Head of caudate nucleus (tissue), 42 donors: ENCODE measurements around the gene MCF2L2.

Source experiments
- DNase-seq, 42 donors: peaks; one replicate each; pipeline versions ENCODE4 v3.0.0 to v3.0.0-alpha.2; 2020 to 2021; ENCODE audit warnings: mixed read lengths in 7 of 42
- intact Hi-C: fragments of 100-400 bp; cut with DNase I; formaldehyde crosslinking; loops from one replicate; pipeline ENCODE4 v1.15.0; 2022

Gene MCF2L2

GRCh38 chr3:183285318-183285717 lies 143.1 kb downstream of the MCF2L2 start:
- intact Hi-C loops: no loop called here
- no peak for DNase-seq

DNA sequence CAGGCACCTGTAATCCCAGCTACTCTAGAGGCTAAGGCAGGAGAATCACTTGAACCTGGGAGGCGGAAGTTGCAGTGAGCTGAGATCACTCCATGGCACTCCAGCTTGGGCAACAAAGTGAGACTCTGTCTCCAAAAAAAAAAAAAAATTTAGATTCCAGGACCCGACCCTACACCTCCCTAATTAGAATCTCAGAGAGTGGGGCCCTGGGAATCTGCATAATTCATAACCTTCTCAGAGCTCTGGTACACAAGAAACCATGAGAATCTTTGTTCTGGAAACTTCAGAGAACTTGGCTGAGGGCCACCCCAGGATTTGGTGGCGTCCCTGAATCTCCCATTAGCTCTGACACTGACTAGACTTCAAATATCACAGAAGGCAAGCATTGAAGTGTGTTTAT lies 143.8 kb downstream of the MCF2L2 start:
- intact Hi-C loops: no loop called here
- DNase-seq: no peak

GRCh38 chr3:183283886-183284285 lies 144.5 kb downstream of the MCF2L2 start:
- intact Hi-C loops: no loop called here

GRCh38 chr3:183281126-183281797 lies 147.2 kb downstream of the MCF2L2 start:
- intact Hi-C loops: no loop called here

More at GRCh38 chr3:183283886-183284285, 144.5 kb downstream of the MCF2L2 start:
- no peak for DNase-seq

DNA sequence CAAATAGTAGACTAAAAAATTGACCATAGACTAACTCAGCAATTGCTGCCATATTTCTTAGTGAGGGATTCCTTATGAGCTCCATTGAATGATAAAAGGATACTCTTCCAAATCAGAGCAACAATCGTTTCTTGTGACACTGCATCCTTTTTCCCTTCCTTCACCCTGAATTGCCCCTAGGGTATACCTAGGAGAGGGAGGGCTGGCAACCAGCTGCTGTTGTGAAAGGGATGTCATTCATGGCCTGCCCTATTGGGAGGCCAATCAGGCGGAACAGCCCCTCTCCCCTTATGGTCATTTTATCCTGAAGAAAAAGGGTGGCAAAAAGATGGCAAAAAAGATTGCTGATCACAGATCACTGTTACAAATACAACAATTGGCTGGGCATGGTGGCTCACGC lies 149.0 kb downstream of the MCF2L2 start:
- DNase-seq: no peak
- intact Hi-C loops: no loop called here

More at GRCh38 chr3:183281126-183281797, 147.2 kb downstream of the MCF2L2 start:
- DNase-seq: no peak

- no peak for DNase-seq
- intact Hi-C loops: no loop called here
Observed at GRCh38 chr3:183278479-183279088, 149.8 kb downstream of the MCF2L2 start.

- intact Hi-C loops: no loop called here
- no peak for DNase-seq
Observed at GRCh38 chr3:183277260-183277659, 151.2 kb downstream of the MCF2L2 start.

GRCh38 chr3:183275937-183276336 lies 152.5 kb downstream of the MCF2L2 start:
- intact Hi-C loops: no loop called here
- DNase-seq: peak in 1 of 42 donors; percentile 18

DNA sequence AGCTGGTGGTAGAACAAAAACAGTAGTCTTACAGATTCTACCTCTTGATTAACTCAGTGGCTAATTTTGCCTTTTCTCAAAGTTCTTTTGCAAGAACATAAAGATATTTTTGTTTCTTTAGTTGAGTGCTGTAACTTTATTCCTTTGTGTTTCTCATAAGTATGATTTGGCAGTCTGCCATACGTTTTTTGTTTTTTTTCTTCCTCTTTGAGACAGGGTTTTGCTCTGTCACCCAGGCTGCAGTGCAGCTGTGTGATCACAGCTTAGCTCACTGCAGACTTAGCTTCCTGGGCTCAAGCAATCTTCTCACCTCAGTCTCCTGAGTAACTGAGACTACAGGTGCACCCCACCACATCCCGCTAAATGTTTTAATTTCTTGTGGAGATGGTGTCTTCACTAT lies 153.0 kb downstream of the MCF2L2 start:
- DNase-seq: no peak
- intact Hi-C loops: no loop called here

DNA sequence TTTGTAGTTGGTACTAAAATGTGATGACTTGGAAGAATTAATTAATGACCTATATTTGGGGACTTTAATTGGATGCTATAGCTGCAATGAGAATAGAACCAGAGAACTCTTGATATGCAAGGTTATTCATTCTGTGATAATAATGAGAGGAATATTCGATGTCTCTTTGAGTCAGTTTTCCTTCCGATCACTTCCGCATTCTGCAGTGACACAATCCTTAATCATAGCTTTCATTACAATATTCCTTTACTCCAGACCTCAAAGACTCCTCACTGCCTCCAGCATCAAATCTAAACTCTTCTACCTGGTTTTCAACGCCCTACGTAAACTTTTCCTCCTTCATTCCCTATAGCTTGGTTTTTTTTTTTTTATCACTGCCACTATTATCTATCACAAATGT lies 153.8 kb downstream of the MCF2L2 start:
- intact Hi-C loops: no loop called here
- no peak for DNase-seq

GRCh38 chr3:183272791-183273190 lies 155.6 kb downstream of the MCF2L2 start:
- DNase-seq: no peak
- intact Hi-C loops: no loop called here

DNA sequence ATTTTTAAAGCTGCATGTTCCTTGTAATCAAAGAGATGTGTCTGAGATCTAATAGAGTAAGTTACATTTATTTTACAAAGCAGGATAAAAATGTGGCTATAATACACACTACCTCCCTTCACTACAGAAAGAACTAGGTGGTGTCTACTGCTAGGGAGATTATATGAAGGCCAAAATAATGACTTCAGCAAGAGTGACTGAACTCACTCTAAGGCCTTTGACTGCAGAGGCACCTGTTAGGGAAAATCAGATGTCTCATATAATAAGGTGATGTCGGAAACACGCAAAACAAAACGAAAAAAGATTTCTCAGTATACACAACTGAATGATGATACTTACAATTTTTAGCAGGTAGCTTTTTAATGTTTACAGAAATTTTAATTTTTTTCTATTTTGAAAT lies 156.3 kb downstream of the MCF2L2 start:
- no peak for DNase-seq
- intact Hi-C loops: no loop called here

GRCh38 chr3:183270344-183270743 lies 158.1 kb downstream of the MCF2L2 start:
- intact Hi-C loops: no loop called here
- DNase-seq: no peak

DNA sequence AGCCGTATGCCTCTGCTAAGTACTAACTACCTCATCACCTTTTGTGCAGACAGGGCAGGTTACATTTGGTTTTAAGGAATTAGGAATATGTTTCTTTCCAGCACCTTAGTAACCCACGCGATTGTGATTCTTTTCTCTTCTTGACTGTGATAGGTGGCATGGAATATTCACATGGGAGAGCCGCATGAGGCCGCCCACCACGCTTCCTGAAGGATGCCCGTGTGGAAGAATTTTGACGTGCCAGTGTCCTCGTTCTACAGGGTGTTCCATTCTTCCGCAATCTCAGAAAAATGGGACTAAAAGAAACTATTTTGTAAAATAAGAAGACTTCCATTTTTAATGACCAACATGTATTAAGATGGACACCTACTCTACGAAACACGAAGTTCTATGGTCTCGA lies 159.1 kb downstream of the MCF2L2 start:
- peak in 12 of 42 donors; percentile 19 to 65 (median 40) for DNase-seq
- intact Hi-C loops: no loop called here

DNA sequence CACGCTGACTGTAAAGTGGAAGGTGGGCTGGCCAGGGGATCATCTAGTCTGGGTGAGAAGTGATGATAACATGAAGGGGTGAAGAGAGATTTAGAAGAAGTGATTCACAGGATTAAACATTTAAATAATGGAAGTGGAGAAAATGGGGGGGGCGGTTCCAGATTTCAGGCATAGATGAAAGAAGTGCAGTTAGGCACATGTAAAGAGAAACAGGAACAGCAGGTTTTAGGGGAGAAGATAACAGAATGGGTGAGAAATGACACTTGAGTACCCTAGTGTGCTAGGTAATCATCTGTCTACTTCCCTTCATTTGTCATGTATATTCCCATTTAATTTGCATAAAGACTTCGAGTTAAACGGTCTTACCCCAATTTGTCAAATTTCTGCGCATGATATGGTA lies 160.1 kb downstream of the MCF2L2 start:
- intact Hi-C loops: no loop called here
- DNase-seq: no peak

GRCh38 chr3:183267140-183267539 lies 161.3 kb downstream of the MCF2L2 start:
- intact Hi-C loops: no loop called here
- DNase-seq: no peak

DNA sequence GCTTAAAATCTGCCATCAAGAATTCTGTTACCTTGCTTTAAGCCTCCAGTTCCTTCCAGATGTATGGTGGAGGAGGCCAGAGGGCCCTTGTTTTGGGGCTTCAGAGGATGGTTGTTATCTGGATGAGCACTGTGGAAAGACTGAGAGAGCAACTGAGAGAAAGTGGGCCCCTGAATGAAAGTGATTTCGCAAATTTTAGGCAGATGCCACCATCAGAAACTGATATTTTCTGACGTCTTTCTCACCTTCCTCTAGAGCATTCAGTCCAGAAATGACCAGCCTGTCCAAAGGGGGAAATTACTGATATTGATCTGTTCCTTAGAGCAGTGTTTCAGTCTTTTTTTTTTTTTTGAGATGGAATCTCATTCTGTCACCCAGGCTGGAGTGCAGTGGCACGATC lies 162.0 kb downstream of the MCF2L2 start:
- intact Hi-C loops: no loop called here
- no peak for DNase-seq

- peak in 15 of 42 donors; percentile 15 to 68 (median 37) for DNase-seq
- intact Hi-C loops: no loop called here
Observed at GRCh38 chr3:183265834-183266417, 162.5 kb downstream of the MCF2L2 start.

DNA sequence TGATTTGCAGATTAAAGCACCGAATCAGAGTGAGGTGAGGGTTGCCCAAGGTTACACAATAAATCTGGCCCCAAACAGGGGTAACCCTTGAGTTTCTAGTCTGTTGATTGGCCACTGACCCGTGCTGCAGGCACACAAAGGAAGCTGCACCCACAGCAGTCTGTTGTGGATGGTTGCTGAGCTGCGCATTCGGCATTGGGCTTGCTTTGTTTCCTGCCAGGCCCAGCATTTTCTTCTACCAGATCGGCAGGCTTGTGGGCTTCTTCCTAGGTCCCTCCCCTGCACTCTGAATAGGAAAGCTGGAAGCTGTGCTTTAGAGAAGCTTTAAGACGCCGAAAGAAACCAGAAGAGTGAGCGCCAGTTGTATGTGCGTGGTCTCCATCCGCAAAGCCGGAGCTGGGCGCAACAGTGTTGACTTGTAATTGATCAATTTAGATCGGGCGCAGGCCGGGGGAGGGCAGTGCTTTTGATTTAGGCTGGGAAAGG lies 163.2 kb downstream of the MCF2L2 start:
- peak in 29 of 42 donors; percentile 10 to 61 (median 39) for DNase-seq
- intact Hi-C loops: no loop called here

DNA sequence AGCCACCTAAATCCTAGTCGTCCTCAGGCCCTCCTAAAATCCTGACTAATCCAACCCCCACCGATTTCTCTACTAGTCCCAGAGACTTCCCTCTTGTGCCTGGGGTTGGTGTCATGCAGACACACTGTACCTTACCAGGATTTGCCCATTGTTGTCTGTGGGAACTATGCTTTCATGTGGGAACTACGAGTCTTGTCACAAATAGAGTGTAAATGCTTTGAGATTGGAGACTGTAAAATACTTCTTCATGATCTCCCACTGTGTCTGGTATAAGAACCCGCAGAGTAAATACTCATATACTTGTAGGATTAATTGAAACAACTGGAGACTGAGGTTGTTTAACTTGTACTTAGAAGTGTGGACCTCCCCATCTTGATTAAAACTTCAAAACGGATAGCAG lies 164.2 kb downstream of the MCF2L2 start:
- intact Hi-C loops: no loop called here
- no peak for DNase-seq
